Muscle of leg (tissue), 11 donors: ENCODE results near the gene CANT1. TPM values are rescaled to one million over a fixed set of nuclear protein-coding genes. Genes with fewer than 3 reads are reported as not detected.
"Not testable (repeated sequence)": the region's sequence is repeated elsewhere in the genome, so short reads cannot be mapped to it uniquely, and the experiment has no call there.

ENCODE experiments used
- DNase-seq: peaks from one replicate; pipeline ENCODE4 v3.0.0; 2013
- H3K27ac ChIP-seq: one replicate; pipeline ENCODE4 v1.5.1; 2013; ENCODE audit warnings: mild to moderate bottlenecking, low read length, control low read depth
- H3K27me3 ChIP-seq: one replicate; pipeline ENCODE4 v1.6.1; 2013; ENCODE audit warnings: low read length; ENCODE audit not compliant: control insufficient read depth, insufficient read depth
- H3K36me3 ChIP-seq: one replicate; pipeline ENCODE4 v1.6.1; 2013; ENCODE audit warnings: low read length; ENCODE audit not compliant: control insufficient read depth, insufficient read depth
- H3K4me1 ChIP-seq: one replicate; pipeline ENCODE4 v1.6.1; 2013; ENCODE audit warnings: low read length; ENCODE audit not compliant: control insufficient read depth, insufficient read depth
- H3K4me3 ChIP-seq: one replicate; pipeline ENCODE4 v1.5.1; 2013; ENCODE audit warnings: low read length, control low read depth
- H3K9me3 ChIP-seq: replicated peaks from 2 replicates; pipeline ENCODE4 v1.6.1; 2013; ENCODE audit warnings: low read depth, low read length; ENCODE audit not compliant: control insufficient read depth
- WGBS: methylation state at CpG from one replicate; pipeline ENCODE4 v1.1.5; 2013; ENCODE audit warnings: missing lambda C conversion rate; ENCODE audit not compliant: insufficient coverage; 5-methylcytosine and 5-hydroxymethylcytosine counted together
- polyA plus RNA-seq, 8 donors: library from polyadenylated mRNA; unstranded; fragments of 120-200 nt; gene quantifications; one replicate each; pipeline versions ENCODE4 v1.2.1 to v1.2.3, GENCODE V29; 2013; ENCODE audit warnings: inconsistent platforms in 1 of 8, low replicate concordance in 1 of 8; ENCODE audit not compliant: insufficient read length in 8 of 8, insufficient read depth in 1 of 8
- total RNA-seq: library from RNA; stranded (reverse); fragments of 120-200 nt; gene quantifications from one replicate; pipeline ENCODE4 v1.2.4, GENCODE V29; 2013

CANT1 gene
- total and polyA plus RNA-seq, 9 donors = 21.7 to 41.5 (median 32.8) TPM

DNA sequence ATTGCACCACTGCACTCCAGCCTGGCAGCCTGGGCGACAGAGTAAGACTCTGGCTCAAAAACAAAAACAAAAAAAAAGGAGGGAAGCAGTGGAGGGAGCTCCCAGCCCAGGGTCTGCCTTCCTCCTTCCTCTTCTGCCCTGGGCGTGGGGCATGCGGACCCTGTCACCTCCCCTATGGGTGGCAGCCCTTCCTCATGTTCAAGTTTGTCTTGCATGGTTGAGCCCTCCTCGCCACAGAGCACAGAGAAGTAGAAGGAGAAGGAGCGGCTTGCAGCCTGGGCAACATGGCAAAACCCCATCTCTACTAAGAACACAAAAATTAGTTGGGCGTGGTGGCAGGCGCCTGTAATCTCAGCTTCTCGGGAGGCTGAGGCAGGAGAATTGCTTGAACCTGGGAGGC is 62.9 kb downstream of the CANT1 start:
- WGBS = 80% methylated on average over 1 of the region's 8 CpGs
- Histone ChIP-seq H3K27ac (no peak overlapping the region), H3K9me3 (peaks cover 15% of the 10 kb centered on the region), H3K4me3 (no peak overlapping the region), H3K4me1 (peaks cover 6% of the 10 kb centered on the region), H3K36me3 (no peaks in the 10 kb centered on the region), H3K27me3 (no peaks in the 10 kb centered on the region)
- no peak for DNase-seq

DNA sequence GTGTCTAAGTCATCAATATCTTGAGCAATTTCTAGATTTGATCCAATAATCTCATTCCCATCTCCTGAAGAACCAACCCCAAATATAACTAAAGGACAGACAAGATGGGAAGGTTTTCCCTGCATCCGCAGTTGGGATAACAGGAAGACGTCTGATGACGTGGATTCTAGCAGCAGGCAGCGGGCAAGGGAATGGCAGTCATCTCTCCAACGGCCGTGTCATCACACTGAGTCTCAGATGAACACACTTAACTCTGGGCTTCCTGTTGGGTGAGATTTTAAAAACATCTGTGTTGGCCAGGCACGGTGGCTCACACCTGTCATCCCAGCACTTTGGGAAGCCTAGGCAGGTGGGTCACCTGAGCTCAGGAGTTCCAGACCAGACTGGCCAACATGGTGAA is 63.4 kb downstream of the CANT1 start:
- Histone ChIP-seq H3K4me3 (no peak overlapping the region), H3K27ac (no peak overlapping the region), H3K27me3 (no peaks in the 10 kb centered on the region), H3K36me3 (no peaks in the 10 kb centered on the region), H3K4me1 (peaks cover 4% of the 10 kb centered on the region), H3K9me3 (peaks cover 13% of the 10 kb centered on the region)
- 52% methylated on average over 7 of the region's 7 CpGs for WGBS
- no peak for DNase-seq

DNA sequence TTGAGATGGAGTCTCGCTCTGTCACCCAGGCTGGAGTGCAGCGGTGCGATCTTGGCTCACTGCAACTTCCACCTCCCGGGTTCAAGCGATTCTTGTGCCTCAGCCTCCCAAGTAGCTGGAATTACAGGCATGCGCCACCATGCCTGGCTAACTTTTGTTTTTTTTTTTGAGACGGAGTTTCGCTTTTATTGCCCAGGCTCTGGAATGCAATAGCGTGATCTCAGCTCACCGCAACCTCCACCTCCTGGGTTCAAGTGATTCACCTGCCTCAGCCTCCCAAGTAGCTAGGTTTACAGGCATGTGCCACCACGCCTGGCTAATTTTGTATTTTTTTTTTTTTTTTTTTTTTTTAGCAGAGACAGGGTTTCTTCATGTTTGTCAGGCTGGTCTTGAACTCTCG is 64.1 kb downstream of the CANT1 start:
- not testable (repeated sequence) for H3K4me3 ChIP-seq, H3K27ac ChIP-seq, H3K36me3 ChIP-seq, H3K27me3 ChIP-seq, DNase-seq, H3K4me1 ChIP-seq, H3K9me3 ChIP-seq
- WGBS = 92% methylated on average over 9 of the region's 12 CpGs

DNA sequence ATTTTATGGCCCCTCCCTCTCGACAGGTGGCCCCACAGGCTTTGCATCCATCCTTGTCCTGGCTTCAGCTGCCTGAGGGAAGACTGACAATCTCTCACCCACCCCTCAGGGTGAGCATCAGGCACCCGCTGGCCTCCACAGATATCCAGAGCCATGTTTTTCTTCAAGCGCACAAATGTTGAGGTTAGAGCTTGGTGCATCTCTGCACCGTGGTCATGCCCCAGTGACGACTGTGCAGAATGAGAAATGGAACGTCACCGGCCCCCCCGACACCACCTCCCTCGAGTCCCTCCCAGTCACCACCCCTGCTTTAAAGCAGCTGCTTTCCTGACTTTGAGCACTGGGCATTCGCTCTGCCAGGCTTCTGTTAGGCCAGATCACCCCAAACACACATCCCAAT is 64.6 kb downstream of the CANT1 start:
- Histone ChIP-seq H3K36me3 (no peaks in the 10 kb centered on the region), H3K9me3 (peaks cover 1% of the 10 kb centered on the region), H3K4me1 (peaks cover 11% of the 10 kb centered on the region), H3K27ac (no peak overlapping the region), H3K4me3 (no peak overlapping the region), H3K27me3 (no peaks in the 10 kb centered on the region)
- DNase-seq = no peak
- WGBS = 65% methylated on average over 7 of the region's 10 CpGs

GRCh38 chr17:78944026-78944425 is 65.5 kb downstream of the CANT1 start:
- Histone ChIP-seq H3K9me3 (no peaks in the 10 kb centered on the region), H3K27me3 (no peaks in the 10 kb centered on the region), H3K27ac (no peak overlapping the region), H3K4me1 (peaks cover 20% of the 10 kb centered on the region), H3K36me3 (no peaks in the 10 kb centered on the region), H3K4me3 (no peak overlapping the region)
- no peak for DNase-seq
- 78% methylated on average over 2 of the region's 7 CpGs for WGBS

Other genes with a start within 250 kb of the CANT1 start
- gene CYTH1, start 227.5 kb downstream of the CANT1 start, total RNA-seq = 17.3 TPM
- gene CYTH1, start 227.5 kb downstream of the CANT1 start, polyA plus RNA-seq = 10 to 100 TPM; 20.1 to 26.9 (median 21.5) TPM
- 17.8 TPM for gene USP36, start 168.9 kb downstream of the CANT1 start, total RNA-seq
- gene USP36, start 168.9 kb downstream of the CANT1 start, polyA plus RNA-seq = 10 to 100 TPM; 24.8 to 36.8 (median 30.1) TPM
- gene CEP295NL, start 106.6 kb downstream of the CANT1 start, total RNA-seq = 1.4 TPM
- under 1 TPM; 0.08 to 0.69 (median 0.35) TPM for gene CEP295NL, start 106.6 kb downstream of the CANT1 start, polyA plus RNA-seq
- gene TIMP2, start 84.4 kb downstream of the CANT1 start, total RNA-seq = 94.8 TPM
- 100 to 1,000 TPM; 147 to 309 (median 203) TPM for gene TIMP2, start 84.4 kb downstream of the CANT1 start, polyA plus RNA-seq
- gene LGALS3BP, start 29.8 kb downstream of the CANT1 start, total RNA-seq = 31.9 TPM
- 10 to 100 TPM; 38.9 to 78.6 (median 58.6) TPM for gene LGALS3BP, start 29.8 kb downstream of the CANT1 start, polyA plus RNA-seq
- 10.8 TPM for gene C1QTNF1, start 14.4 kb upstream of the CANT1 start, total RNA-seq
- gene C1QTNF1, start 14.4 kb upstream of the CANT1 start, polyA plus RNA-seq = 10 to 100 TPM in 2 of 8 donors, 1 to 10 TPM in 6; 3.3 to 10.9 (median 5.7) TPM
- gene ENGASE, start 65.1 kb upstream of the CANT1 start, total RNA-seq = 12.1 TPM
- gene ENGASE, start 65.1 kb upstream of the CANT1 start, polyA plus RNA-seq = 10 to 100 TPM; 13.8 to 27.9 (median 23.1) TPM